GM19372 (cell line): Measurements from ENCODE around the gene HOXB6.

ENCODE experiments used
- ATAC-seq: cut with Tn5 transposase; IDR thresholded peaks from one replicate; pipeline ENCODE4 v1.9.1; 2021; ENCODE audit warnings: mild to moderate bottlenecking, low read depth, moderate library complexity; ENCODE audit not compliant: unreplicated experiment

The HOXB6 gene

DNA sequence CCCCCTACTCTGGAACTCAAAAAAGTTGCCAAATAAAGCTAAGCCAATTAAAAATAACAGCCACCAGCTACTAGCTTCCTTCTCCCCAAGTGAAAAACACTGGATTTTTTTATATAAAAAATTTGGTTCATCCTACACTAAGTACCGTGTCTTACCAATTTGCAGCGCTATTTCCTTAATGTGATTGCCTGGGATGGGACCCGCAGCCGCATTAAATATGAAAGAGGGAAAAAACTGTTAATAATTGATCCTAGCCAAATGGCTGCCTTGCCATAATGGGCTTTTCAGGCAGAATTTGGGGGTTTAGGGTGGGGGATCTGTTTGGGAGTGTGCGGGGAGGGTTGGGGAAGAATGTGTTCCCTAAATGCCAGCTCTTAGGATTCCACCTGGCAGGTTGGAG is 19.3 kb upstream of the HOXB6 start:
- no peak for ATAC-seq

DNA sequence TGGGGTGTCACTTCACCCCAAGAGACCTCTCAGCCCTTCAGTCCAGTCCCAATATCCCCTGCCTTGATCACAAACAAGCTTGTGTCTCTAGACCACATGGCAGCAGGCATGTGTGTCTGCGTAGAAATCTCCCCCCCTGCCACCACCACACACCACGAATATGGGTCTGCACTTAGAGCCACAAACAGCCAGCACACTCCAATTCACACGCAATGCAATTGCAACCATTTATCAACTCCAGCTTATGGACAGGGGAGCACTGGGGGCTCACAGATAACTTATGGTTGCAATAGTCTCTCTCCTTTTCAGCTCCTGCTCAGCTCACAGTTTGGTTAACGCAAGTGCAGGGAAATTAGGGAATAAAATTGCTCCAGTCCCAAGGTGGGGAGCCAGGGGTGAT is 18.8 kb upstream of the HOXB6 start:
- no peak for ATAC-seq

DNA sequence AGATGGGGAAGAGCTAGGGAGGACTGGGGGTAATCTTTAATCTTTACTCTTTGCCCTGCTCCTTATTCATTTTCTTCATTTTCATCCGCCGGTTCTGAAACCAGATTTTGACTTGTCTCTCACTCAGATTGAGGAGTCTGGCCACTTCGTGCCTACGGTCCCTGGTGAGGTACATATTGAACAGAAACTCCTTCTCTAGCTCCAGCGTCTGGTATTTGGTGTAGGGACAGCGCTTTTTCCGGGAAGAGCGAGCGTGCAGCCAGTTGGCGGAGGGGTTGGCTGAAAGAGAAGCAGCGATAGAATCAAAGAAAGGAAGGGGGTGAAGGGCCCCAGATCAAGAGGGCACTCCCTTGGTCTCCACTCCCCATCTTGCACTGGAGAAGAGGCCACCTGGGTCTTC is 18.1 kb upstream of the HOXB6 start:
- no peak for ATAC-seq

DNA sequence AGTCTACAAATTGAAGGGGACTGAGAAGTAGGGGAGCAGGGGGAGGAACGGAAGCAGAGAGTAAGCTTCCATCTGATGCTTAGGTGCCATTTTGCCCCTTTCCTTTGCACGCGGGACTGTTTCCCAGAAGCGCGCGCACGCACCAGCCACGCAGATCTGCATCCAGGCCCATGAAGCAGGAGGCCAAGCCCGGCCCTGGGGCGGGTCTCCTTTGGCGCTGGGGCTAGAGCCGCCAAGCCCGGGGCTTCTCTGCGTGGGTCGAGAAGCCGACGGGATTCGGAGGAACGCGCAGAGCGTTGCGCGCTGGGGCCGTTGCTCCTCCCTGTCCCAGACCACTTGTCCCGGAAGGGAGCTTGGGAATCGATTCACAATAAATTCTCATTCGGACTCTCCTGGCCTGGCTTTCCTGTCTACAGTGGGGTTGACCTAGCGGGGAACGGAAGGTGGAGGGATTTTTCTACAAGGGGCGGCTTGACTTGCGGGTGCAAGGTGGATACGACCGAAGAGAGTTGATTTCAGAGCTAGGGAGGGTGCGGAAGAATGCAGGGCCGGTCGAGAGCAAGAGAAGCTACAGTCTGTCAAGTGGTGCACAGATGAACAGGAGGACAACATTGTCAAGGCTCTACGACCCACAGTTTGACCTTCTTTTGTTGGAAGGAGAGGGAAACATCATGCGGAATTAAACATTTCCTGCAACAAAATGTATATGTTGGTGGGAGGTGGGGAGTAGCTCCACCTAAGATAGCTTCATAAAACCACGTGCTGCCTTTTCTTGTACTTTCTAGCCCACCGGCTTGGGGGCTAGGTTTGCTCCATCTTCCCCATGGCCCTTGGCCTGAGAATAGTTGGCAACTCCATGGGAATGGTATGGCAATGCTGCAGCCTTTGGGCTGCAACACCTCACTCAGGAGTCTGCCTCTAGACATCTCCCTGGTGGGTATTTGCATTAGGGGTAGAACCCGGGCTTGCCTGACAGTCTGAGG is 16.9 kb upstream of the HOXB6 start:
- no peak for ATAC-seq

DNA sequence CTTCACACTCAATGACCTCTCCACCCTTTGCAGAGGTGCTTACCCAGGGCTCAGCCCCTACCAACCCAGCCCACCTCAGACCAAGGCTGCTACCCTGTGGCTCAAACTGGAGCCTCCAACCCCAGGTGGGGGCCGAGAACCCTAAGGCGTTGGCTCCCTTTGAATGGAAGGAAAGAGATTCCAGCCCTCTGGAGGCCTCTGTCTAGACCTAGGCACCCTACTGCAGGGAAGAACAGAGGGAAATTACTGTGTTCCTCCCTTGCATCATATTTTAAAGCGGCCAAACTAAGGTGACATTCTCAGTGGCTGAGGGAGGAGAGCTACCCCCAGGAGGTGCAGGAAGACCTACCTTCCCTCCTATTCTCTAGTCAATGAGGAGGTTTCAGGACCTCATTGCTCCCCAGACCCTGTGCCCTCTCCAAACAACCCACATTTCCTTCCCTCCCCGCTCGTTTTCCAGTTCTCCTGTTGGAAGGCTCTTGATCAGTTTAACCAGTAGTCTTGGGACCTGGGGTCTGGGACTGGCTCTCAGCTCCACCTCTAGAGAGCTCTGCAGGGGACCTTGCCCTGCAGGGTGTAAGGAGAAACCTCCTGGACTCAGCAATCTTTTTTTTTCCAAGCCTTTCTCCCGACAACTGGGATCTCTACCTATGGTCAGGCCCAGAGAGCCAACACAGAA is 15.8 kb upstream of the HOXB6 start:
- no peak for ATAC-seq

DNA sequence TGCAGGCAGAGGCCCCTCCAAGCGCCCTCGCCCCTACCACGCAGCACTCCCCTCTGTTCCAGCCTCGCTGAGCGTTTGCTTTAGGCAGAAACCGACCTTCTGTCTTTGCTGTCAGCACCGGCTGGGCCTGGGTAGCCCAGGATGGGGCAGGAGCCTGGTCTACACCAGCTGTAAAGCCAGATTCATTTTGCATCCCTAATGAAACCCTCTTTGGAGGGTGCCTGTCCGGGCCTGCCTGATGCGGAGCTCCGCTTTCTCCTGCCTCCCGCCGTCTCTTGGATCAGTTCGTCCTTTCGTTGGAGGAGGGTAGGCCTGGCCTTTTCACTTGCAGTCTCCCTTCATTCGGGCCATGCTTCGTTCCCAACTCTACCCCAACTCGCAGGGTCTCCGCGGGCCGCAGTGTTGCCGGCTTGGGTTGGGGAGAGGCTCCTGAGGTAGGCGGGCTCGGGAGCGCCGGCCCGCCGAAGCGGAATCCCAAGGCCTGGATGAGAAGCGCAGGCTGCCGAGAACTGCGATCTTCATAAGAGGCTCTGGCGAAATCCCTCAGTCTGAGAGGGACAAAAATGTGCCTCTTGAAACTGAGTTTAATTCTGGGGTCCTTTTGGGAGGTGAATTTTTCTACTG is 15.2 kb upstream of the HOXB6 start:
- ATAC-seq, result no peak

DNA sequence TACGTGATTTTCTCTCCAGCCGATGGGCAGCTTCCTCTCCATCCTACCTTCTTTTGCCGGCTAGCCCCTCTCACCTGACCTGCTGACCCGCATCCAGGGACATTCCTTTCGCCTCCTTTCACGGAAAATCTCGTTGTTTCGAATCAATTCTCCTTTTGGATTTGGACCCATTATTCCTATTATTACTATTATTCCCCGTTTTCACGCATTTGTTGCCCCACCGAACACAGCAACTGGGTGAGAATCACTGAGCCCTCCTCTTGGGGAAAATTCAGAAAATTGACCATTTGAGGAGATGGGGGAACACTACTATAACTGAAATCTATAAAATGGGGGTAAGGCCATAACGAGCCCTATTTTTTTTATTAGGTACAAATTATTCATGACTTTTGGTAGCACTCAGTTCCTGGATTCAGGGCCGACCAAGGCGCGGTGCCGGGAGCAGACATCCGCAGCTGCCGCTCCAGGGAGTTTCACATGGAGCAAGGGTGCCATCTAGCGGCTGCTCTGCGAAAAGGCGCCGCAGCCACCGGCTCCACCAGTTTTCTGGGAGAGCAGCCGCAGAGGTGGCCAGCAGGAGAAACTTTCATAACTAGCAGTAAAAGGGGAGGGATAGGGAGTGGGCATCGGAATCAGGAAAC is 13.6 kb upstream of the HOXB6 start:
- ATAC-seq, result no peak

DNA sequence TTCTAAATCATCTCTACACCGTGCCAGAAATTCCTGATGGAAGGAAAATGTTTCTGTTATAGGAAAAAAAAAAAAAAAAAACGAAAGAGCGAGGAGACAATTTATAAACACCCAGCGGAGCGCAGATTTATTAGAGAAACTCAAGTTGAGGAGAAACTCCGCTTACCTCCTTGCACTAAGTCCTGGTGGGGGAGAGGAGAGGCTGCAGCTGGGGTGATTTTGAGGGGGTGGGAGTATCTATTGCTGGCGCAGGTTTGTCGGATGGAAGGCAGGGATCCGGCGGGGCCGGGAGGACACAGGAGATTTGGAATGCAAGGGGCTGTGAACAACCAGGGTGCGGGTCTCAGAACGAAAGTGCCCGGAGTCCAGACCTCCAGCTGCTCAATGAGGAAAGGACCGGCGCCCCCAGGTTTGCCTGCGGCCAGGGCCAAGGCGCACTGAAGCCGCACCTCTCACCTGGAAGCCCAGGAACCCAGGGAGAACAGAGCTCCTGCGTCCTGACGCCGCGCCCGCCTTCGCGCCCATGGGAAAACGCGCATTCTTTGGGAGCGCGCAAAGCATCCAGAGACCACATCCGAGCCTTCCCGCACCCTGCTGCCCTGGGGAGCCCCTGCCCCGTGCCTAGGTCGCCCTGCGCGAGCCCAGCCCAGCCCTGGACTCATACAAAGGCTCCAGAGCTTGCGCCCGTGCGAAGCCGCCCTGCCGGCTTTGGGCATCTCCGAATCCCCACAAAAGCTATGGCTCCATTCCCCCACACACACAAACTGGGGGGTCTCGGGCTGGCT is 12.9 kb upstream of the HOXB6 start:
- ATAC-seq, result no peak

DNA sequence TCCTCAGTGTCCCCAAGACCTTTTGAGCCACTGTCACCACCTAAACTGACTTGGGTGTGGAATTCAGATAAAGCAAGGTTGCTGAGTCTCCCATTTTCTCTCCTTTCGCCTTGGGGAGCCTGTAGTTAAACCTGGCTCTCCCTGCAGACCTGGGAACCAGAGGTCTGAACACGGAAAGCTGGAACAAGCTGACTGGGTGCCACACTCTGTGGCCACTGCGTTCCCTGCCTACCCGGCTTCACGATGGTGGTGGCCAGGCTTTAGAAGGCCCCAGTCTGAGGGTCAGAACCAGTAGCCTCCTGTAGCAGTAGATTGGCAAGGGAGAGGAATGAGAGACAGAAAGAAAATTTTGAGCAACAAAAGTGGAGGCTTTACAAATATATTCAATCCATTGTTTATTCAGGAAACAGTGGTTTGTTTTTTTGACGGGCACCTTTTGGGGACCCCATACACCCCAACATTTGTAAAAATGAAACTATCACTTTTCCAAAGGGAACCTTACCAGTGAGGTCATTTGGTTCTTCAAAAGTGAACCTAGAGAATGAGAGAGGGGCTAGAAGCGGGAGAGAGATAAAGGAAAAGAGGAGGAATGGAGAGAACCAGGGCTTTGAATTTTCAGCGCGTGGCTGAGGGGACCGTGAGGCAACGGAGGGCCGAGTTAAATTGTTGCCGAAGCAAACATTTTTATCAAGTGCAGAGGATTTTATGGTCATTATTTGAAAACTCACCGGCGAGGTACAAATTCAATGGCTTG is 12.1 kb upstream of the HOXB6 start:
- no peak for ATAC-seq

DNA sequence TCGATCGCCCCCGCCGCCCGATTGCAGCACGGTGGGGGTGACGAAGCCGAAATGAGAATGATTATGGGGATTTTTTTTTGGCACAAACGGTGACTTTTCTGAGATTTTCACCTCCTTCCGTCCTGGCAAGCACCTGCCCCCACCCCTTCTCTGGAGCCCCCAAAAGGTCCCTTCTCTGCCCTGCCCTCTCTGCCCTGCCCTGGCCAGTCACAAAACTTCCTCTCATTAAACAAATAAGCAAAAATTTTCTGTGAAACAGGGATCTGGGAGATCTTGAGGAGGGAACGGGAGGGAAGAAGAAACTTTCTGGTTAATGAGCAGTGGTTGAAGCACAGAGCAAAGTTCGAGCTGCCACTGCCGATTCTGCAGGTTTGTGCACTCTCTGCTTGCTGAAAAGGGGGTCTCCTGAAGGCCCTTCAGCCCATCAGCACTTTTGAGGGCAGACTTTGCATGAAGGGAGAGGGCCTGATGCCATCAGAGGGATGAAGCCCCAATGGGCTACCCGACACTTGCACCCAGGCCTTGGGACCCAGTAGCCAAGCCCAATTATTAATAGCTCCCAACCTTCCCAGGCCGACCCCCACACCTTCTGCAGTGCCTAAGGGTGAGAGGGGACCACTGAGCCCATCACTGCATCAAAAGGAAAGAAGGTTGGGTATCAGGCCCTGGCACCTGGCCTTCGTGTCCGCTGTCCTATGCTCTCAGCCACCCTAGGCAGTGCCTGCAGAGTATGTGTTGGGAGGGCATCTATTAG is 11.4 kb upstream of the HOXB6 start:
- no peak for ATAC-seq

DNA sequence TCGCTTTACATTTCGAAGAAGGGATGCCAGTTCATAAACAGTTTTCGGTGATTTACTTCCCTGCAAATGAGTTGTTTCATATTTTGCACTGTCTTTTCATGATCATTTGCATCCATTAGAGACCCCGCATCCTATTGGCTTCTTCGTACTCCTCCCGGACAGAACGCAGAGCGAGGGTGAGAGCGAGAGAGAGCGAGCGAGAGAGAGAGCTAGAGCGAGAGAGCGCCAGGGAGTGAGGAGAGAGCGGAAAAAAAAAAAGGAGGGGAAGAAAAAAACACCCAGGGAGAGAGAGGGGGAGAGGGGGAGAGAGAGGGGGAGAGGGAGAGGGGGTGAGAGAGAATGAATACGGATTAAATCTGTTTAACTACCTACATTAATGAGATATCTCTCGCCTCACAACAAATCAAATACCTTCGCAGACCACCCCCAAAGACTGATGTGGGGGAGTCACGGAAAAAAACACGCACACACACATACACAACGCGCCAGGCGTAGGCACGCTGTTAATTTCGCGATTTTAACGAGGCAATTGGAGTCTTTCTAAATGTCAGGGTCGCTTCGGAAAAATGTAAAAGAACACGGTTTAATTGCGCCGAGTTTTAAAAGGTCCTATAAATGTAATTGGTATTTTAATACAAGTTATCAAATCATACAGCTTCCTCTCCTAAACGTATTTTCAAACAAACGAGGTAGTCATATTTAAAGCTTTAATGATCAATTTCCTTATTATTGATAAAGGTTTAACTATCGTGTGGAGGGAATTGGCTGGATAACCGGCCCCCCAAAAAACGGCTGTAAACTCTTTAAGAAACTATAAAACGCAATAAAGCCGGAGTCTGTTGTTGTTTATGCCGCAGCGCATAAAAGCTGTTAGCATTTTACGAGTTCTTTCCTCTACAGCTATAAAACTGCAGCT is 10.5 kb upstream of the HOXB6 start, which contains the start of gene HOXB8:
TSS of gene HOXB8 (minus strand) at position 246 of the 916 bp plus-strand sequence. CDS start 588 bp downstream, outside the sequence.
- no peak for ATAC-seq

DNA sequence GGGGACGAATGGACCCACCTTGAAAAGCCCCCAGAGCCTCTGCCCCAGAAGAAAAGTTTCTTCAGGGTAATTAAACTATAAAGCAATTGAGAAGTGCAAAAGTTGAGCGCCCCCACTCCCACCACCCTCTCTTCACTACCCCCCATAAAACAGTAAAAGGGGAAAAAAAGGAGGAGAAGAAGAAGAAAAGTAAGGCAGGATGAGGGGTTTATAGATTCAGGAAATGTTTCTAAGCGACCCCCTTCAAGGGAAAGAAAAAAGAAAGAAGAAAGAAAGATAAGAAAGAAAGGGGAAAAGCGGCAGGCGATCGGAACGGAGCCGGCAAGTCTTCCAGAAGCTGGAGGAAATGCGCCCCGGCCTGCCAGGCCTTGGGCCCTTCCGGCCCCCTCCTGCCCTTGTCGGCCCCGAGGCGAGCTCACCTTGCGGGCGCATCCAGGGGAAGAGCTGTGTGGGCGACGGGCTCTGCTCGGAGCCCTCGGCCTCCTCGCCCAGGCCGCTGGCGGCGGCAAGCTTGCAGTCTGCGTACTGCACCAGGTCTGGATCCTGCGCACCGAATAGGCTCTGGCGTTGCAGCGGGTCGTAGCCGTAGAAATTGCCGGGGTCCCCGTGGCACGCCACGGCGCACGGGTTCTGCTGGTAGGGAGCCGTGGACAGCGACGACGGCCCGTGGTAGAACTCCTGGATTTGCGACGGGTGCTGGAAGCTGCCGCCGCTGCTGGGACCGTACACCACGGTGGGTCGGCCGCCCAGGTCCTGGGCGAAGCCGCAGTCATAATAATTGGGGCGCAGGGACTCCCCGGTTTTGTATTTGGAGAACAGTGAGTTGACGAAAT is 9.3 kb upstream of the HOXB6 start:
- no peak for ATAC-seq

DNA sequence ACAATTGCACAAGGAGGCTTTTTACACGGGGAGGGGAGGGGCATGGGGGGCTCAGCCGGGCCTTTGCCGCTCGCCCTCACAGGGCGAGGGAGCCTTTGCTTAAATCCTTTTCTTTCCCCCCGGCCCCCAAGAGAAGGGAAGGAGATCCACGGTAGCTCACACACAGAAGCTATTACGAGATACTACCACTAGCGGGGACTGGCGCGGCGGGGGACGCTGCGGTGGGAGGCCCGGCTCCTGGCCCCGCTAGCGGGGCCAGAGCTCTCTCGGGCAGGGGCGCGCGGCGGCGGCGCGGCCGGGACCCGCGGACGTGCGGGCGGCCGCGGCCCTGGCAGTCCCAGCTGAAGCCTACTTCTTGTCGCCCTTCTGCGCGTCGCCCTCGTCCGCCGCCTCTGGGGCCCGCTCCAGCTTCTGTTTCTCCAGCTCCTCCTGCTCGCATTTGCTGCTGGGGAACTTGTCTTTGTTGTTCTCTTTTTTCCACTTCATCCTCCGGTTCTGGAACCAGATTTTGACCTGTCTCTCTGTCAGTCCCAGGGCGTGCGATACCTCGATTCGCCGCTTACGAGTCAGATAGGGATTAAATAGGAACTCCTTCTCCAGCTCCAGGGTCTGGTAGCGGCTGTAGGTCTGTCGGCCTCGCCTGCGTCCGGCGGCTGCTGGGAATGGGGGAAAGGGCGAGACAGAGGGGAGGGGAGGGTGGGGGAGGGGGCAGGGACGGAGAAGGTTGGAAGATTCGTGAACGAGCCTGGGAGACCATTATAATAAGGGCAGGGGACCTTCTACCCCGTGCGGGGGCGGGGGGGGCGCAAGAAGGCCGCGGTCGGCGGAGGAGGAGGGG is 8.3 kb upstream of the HOXB6 start:
- ATAC-seq, result no peak

DNA sequence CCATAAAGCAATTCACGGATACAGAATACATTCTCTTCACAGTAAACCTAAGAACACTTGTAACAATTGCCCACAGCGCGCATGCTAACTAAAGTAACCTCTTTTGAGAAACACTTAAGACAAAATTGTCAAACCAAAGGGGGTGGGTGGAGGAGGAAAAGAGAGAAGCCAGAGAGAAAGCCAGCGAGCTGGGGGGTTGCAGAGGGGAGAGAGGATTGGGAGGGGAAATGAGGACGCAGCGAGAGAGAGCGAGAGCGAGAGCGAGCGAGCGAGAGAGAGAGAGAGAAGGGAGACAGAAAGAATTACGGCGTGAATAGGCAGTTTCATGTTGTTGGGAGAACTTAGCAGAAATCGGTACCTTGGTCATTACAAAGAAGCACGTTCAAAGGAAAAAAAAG is 7.7 kb upstream of the HOXB6 start:
- ATAC-seq, result no peak

DNA sequence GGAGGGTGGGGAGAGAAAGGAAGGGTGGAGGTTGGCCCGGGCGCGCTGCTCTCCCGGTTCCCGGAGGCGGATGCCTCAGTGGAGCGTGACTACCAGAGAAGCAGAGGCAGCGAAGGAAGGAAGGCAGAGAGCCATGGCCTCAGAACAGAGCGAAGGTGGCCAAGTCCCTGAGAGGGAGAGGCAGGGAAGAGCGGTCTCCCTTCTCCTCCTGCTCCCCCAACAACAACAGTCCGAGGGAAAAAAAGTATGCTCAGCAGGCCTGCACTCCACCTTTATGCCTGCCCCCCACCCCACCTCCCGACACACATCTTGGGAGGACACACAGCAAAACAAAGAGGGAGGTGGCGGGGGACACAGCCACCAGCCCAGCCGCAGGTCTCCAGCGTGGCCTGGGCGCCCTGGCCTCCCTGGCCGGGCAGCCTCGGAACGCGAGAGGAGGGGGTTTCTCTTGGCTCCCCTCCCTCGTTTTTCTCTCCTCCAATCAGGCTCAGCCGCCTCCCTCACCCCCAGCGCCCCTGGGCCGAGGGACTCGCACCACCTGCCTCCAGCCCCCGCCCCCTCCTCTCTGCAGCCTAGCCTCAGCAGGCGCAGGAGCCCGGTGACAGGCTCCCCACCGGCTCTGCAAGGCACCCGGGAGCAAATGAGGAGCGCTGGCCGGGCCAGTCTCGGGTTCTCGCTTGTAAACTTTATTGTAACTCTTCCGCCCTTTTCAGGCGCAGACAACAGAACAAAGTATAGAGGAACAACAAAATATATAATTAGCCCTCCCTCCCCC is 7.1 kb upstream of the HOXB6 start:
- ATAC-seq, result no peak
